Neural progenitor cell (in vitro differentiated cells): ENCODE measurements around the gene FBP1.

Source experiments
- CTCF ChIP-seq: fragments of 200-600 bp; sonication (generic); IDR thresholded peaks from 2 replicates; pipeline ENCODE4 v1.5.1; 2017; ENCODE audit warnings: antibody characterized with exemption, mild to moderate bottlenecking
- EZH2 ChIP-seq: fragments of 200-600 bp; sonication (generic); IDR thresholded peaks from 2 replicates; pipeline ENCODE4 v1.6.1; 2017; ENCODE audit warnings: antibody characterized with exemption, mild to moderate bottlenecking, moderate library complexity
- EZH2phosphoT487 ChIP-seq: fragments of 200-600 bp; sonication (generic); IDR thresholded peaks from 2 replicates; pipeline ENCODE4 v1.6.1; 2017; ENCODE audit warnings: antibody characterized with exemption

- no peak for TF ChIP-seq CTCF
- TF ChIP-seq EZH2phosphoT487, result no peak
- TF ChIP-seq EZH2, result no peak
These were observed 35.9 kb upstream of the FBP1 start for GRCh38 chr9:94675008-94675881.
